ENCODE measurements around the gene C15orf39.
"Not testable (repeated sequence)": the region's sequence is repeated elsewhere in the genome, so short reads cannot be mapped to it uniquely, and the experiment has no call there.

DNA sequence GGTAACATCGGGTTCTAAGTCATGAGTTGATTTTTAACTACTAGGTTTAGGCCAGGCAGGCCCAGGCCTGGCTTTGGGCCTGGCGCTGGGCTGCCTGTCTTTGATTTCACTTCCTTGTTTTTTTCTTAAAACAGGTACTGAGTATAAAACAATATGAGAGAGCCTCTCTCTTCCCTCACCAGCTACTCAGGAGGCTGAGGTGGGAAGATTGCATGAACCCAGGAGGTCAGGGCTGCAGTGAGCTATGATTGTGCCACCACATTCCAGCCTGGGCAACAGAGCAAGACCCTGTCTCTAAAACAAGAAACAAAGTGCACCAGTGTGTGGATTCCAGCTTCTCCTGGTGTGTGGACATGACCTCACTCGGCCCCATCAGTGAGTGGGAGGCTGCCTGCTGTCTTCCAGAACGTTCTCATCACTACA is 17.8 kb downstream of the C15orf39 start:
- not testable (repeated sequence) for TF ChIP-seq POLR2A (IDR thresholded peaks at IDR 0.05)
- TF ChIP-seq, protein P1, sequence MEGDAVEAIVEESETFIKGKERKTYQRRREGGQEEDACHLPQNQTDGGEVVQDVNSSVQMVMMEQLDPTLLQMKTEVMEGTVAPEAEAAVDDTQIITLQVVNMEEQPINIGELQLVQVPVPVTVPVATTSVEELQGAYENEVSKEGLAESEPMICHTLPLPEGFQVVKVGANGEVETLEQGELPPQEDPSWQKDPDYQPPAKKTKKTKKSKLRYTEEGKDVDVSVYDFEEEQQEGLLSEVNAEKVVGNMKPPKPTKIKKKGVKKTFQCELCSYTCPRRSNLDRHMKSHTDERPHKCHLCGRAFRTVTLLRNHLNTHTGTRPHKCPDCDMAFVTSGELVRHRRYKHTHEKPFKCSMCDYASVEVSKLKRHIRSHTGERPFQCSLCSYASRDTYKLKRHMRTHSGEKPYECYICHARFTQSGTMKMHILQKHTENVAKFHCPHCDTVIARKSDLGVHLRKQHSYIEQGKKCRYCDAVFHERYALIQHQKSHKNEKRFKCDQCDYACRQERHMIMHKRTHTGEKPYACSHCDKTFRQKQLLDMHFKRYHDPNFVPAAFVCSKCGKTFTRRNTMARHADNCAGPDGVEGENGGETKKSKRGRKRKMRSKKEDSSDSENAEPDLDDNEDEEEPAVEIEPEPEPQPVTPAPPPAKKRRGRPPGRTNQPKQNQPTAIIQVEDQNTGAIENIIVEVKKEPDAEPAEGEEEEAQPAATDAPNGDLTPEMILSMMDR (IDR thresholded peaks at IDR 0.05): not testable (repeated sequence)

All from breast epithelium (tissue), 3 donors.